HG02885 (cell line): ENCODE measurements around the gene UGT1A6.
"Not testable (repeated sequence)": the region's sequence is repeated elsewhere in the genome, so short reads cannot be mapped to it uniquely, and the experiment has no call there.

Experiments used
- ATAC-seq: cut with Tn5 transposase; IDR thresholded peaks from one replicate; pipeline ENCODE4 v1.9.1; 2021; ENCODE audit warnings: mild to moderate bottlenecking; ENCODE audit not compliant: unreplicated experiment, poor library complexity

Gene UGT1A6

GRCh38 chr2:233692648-233693047, at the start of gene UGT1A6:
Gene UGT1A6 (plus strand): TSS chr2:233692890. CDS start chr2:233693005, 115 bp downstream.
- no peak for ATAC-seq

DNA sequence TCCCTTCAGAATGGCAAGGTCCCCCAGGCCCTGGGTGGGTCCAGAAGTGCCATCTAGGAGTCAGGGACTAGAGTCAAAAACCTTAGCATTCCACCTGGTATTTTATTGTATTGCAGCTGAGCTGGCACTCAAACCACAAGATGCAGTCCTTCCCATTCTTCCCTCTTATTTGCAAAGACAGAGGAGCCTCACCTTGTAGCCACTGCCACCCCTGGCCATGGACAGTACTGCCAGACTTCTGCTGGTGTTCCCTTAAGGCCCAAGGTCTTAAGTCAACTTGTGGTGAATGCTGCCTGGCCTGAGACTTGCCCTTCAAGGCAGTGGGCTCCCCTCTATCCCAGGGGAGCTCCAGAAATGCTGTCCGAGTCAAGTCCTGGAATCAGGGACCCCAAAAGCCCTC, 49.6 kb upstream of the UGT1A6 start:
- ATAC-seq, result no peak

- ATAC-seq, result not testable (repeated sequence)
These were observed 46.7 kb upstream of the UGT1A6 start for GRCh38 chr2:233646033-233646432.

DNA sequence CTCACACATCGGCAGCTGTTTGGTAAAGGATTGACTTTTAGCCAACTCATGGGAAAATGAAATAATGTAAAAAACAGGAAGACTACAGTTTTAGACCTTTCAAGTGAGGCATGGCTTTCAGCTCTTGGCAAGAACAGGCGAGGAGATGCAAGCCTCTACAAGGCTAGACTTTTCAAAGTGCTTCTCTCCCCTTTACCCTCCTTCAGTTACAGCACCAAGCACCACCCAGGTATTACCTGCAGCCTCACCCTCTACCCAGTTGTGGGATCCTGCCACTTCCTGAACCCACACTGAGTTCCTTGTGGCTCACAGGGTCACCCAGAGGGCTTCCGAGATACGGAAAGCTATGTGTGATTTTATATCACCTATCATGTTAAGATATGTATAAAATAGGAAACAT, 41.7 kb upstream of the UGT1A6 start:
- ATAC-seq, result no peak

DNA sequence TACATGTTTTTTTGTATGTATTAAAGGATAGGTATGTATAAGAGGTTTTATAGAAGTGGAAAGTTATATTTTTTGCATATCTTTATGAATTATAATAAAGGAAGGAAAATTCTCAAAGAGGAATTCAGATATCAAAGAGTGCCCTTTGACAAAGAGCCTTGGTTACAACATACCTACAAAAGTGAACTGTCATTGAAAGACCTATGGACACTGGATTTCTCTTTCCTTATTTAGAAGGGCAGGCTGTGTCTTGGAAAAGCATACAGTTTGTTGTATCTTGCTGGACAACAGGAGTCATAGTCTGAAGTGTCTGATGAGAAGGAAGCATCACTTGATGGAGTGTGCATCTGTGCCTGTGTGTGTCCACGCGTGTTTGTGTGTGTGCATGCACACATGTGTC, 41.3 kb upstream of the UGT1A6 start:
- no peak for ATAC-seq

DNA sequence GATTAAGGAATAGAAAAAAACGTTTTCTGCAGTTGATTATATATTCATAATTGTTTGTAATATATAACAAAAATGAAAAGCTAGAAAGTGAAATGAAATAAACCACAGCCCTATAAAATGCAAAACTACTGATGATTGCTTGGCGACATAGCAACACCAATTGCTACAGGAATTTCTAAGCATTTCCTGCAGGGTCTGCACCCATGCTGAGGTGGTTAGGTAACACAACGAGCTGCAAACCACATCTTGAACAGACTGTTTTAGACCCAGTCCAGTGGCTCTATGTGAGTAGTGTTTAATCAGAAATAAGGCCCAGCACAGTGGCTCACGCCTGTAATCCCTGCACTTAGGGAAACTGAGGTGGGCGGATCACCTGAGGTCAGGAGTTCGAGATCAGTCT, 38.2 kb upstream of the UGT1A6 start:
- ATAC-seq, result no peak

DNA sequence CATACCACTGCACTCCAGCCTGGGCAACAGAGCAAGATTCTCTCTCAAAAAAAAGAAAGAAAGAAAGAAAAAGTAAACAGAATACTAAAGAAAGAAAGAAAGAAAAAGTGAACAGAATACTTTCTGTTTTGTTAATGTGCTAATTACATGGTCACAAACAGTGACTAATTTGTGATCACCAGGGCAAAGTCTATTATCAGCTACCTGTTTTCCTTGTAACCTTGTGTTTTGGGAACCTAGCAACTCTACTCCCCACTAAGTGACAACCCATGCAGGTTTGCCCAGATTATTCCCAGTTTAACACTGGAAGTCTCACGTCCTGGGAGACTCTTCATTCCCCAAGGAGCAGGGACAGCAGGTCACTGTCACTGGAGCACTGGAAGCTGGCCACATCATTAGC, 37.6 kb upstream of the UGT1A6 start:
- no peak for ATAC-seq

DNA sequence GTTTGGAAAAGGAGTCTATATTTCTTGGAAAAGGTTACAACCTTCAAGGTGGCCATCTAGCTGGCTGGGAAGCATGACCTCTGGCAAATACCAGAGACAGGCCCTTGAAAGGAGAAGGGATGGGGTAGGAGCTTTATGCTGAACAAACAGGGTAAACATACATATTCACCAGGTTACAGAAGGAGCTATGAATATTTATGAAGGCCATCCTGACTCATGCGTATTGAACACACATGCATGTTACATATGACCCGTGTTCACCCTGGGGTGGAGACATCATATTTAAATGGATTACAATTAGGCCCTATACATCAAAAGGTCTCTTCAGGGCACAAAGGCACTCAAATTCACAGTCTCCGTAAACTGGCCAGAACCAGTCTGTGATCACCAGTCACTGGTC, 36.7 kb upstream of the UGT1A6 start:
- not testable (repeated sequence) for ATAC-seq

DNA sequence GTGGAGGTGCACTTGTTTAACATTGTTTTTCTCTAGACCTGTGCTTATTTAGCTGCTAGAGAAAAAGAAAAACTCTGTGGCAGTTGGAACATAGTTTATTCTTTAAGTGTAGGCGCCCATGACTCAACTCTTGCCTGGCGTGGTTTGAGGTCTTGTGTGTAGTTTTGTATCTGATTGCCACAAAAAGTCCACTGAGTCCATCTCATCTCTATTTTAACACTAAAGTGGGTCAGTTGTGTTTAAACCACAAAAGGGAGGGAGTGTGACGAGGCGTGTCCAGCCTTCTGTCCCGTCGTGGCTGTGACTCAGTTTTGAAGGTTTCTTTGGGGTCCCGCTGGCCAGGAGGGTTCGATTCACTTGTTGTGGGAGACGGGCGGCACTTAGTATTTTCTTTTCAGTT, 36.2 kb upstream of the UGT1A6 start:
- no peak for ATAC-seq

DNA sequence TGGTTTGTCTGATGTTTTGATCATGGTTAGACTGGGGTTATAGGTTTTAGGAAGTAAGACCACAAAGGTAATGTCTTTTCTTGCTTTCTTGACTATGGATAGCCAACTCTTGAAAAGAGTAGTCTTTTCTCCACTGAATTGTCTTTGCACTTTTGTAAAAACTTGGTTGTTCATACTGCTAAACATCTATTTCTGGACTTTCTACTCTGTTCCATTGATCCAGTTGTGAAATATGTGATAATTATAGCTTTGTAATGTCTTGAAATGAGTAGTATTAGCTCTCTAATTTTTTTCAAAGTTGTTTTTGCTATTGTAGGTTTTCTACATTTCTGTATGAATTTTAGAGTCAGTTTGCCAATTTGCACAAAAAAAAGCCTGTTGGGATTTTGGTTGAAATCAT, 34.1 kb upstream of the UGT1A6 start:
- no peak for ATAC-seq

- no peak for ATAC-seq
These were observed 28.8 kb upstream of the UGT1A6 start for GRCh38 chr2:233663911-233664310.

- no peak for ATAC-seq
These were observed 24.0 kb upstream of the UGT1A6 start for GRCh38 chr2:233668605-233669260.

GRCh38 chr2:233671290-233672161, 21.2 kb upstream of the UGT1A6 start, which contains the start of gene UGT1A9:
Gene UGT1A9 (plus strand): TSS chr2:233671898. CDS start chr2:233671935, 37 bp downstream.
- no peak for ATAC-seq

DNA sequence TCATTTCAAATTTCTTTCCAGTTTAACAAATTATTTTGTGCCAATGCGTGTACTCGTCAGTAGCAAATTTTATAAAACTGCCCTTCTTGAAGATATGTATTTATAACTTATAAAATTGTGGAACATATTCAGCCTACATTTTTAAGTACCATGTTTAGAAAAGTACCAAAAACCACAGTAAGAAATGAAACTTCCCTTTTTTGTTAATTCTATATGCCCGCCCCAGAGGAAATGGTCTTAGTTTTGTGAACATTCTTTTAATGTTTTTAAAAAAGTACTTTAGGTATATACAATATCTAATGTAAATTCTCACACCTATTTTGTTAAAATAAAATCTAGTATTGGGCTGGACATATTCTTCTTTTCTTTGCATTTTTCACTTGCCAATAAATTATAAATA, 19.8 kb upstream of the UGT1A6 start:
- ATAC-seq, result no peak

DNA sequence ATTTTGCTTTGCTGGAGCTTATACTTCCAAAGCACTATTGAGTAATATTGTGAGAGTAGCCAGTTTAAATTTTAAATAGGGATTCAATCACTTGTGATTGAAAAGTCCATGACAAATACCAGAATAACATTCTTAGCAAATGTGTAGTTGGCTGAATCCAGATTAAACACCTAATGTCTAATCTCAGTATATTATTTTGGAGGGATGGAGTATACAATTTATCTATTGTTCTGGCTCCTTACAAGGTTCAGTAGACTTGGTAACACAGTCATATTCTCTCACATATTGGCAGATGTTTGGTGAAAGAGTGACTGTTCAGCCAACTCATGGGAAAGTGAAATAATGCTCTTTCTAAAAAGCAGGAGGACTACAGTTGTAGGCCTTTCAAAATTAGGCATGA, 18.8 kb upstream of the UGT1A6 start:
- no peak for ATAC-seq

DNA sequence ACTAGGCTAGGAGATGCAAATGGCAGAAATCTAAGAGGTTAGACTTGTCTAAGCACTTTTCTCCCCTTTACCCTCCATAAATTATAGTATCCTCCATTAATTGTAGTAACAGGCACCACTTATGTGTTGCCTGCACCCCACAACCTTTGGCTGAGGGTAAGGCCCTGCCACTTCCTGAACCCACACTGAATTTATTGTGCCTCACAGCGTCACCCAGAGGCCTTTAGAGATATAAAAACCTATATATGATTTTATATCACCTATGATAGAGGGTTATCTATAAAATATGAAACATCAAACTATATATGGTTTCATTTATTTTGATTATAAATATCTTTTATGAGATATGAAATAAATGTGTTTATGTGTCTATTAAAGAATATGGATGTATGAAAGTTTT, 18.4 kb upstream of the UGT1A6 start:
- no peak for ATAC-seq

GRCh38 chr2:233674995-233675394, 17.7 kb upstream of the UGT1A6 start:
- ATAC-seq, result no peak

- no peak for ATAC-seq
These were observed 16.6 kb upstream of the UGT1A6 start for GRCh38 chr2:233676046-233676445.

DNA sequence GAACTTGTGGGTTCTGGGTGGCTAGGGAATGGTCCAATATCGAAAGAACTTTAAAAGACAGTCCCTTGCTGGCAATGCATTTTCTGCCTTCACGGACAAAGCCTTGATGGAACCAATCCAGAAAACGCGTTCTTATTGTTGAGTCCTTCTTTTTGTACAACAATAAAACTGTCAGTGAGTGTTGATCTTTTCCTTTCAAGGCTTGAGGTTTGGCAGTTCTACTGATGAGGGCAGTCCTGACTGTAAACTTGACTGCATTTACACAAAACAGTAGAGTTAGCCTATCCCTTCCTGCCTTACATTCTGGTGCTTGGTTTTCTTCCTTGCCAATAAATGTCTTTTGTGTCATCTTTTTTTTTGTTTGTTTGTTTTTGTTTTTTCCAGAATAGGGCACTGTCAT, 13.5 kb upstream of the UGT1A6 start:
- no peak for ATAC-seq

- no peak for ATAC-seq
These were observed 12.2 kb upstream of the UGT1A6 start for GRCh38 chr2:233680361-233681045.

- no peak for ATAC-seq
These were observed 11.1 kb upstream of the UGT1A6 start, which contains the start of gene UGT1A7 for GRCh38 chr2:233681521-233682099. Gene UGT1A7 (plus strand): TSS chr2:233681901. CDS start chr2:233681938, 37 bp downstream.
